GM18868 (cell line): ENCODE results near the gene ZKSCAN5.

ENCODE experiments used
- ATAC-seq: cut with Tn5 transposase; IDR thresholded peaks from one replicate; pipeline ENCODE4 v1.9.1; 2021; ENCODE audit warnings: mild to moderate bottlenecking, moderate library complexity; ENCODE audit not compliant: unreplicated experiment

Gene ZKSCAN5

GRCh38 chr7:99504603-99505323, at the start of gene ZKSCAN5:
TSS of gene ZKSCAN5 (plus strand) at chr7:99504662. CDS start at chr7:99506045, 1,383 bp downstream.
- ATAC-seq, result peak; percentile 70

- ATAC-seq, result no peak
Observed at GRCh38 chr7:99455874-99456273, 48.6 kb upstream of the ZKSCAN5 start.

- no peak for ATAC-seq
Observed at GRCh38 chr7:99456288-99456687, 48.2 kb upstream of the ZKSCAN5 start.

GRCh38 chr7:99457050-99457649, 47.3 kb upstream of the ZKSCAN5 start:
- no peak for ATAC-seq

- ATAC-seq, result no peak
Observed at GRCh38 chr7:99457650-99458493, 46.6 kb upstream of the ZKSCAN5 start.

GRCh38 chr7:99459087-99459486, 45.4 kb upstream of the ZKSCAN5 start:
- no peak for ATAC-seq

GRCh38 chr7:99460651-99461050, 43.8 kb upstream of the ZKSCAN5 start:
- no peak for ATAC-seq

GRCh38 chr7:99461221-99461620, 43.2 kb upstream of the ZKSCAN5 start:
- ATAC-seq, result no peak

- ATAC-seq, result no peak
Observed at GRCh38 chr7:99465421-99465768, 39.1 kb upstream of the ZKSCAN5 start.

GRCh38 chr7:99468336-99468918, 36.0 kb upstream of the ZKSCAN5 start:
- no peak for ATAC-seq

GRCh38 chr7:99469381-99470065, 34.9 kb upstream of the ZKSCAN5 start:
- no peak for ATAC-seq

- ATAC-seq, result peak; percentile 98
Observed at GRCh38 chr7:99472561-99473314, 31.7 kb upstream of the ZKSCAN5 start, which contains the start of gene ZNF789. TSS of gene ZNF789 (plus strand) at chr7:99472890. CDS start at chr7:99476457, 3,567 bp downstream.

- peak; percentile 3 for ATAC-seq
Observed at GRCh38 chr7:99473315-99473596, 31.2 kb upstream of the ZKSCAN5 start.

GRCh38 chr7:99476107-99476506, 28.4 kb upstream of the ZKSCAN5 start:
- ATAC-seq, result no peak

- no peak for ATAC-seq
Observed at GRCh38 chr7:99478464-99479440, 25.7 kb upstream of the ZKSCAN5 start.

GRCh38 chr7:99485094-99485493, 19.4 kb upstream of the ZKSCAN5 start:
- no peak for ATAC-seq

GRCh38 chr7:99489235-99489634, 15.2 kb upstream of the ZKSCAN5 start:
- ATAC-seq, result no peak

GRCh38 chr7:99490878-99491277, 13.6 kb upstream of the ZKSCAN5 start:
- ATAC-seq, result no peak

- no peak for ATAC-seq
Observed at GRCh38 chr7:99493823-99494222, 10.6 kb upstream of the ZKSCAN5 start.
